Thoracic aorta (tissue), 2 donors: ENCODE results near the gene KCNAB1. TPM values are rescaled to one million over a fixed set of nuclear protein-coding genes. Genes with fewer than 3 reads are reported as not detected.

Source experiments
- ATAC-seq: fragments of 150-250 bp; one replicate; pipeline ENCODE4 v1.8.0; 2017; ENCODE audit warnings: low read depth; ENCODE audit not compliant: insufficient number of reproducible peaks, low FRiP score
- DNase-seq: peaks from one replicate; pipeline ENCODE4 v3.0.0-alpha.2; 2020; ENCODE audit warnings: low spot score
- H3K27ac ChIP-seq, 2 donors: fragments of 200-600 bp; sonication (generic); 1 replicate in 1 of 2; 2 replicates in 1 of 2; pipeline ENCODE4 v1.5.1; 2016; ENCODE audit warnings: mild to moderate bottlenecking in 2 of 2, moderate library complexity in 2 of 2
- H3K27me3 ChIP-seq: fragments of 200-600 bp; sonication (generic); replicated peaks from 2 replicates; pipeline ENCODE4 v1.6.0; 2016; ENCODE audit warnings: mild to moderate bottlenecking; ENCODE audit not compliant: insufficient read depth
- H3K36me3 ChIP-seq: fragments of 200-600 bp; sonication (generic); one replicate; pipeline ENCODE4 v1.5.1; 2016
- H3K4me1 ChIP-seq, 2 donors: fragments of 200-600 bp; sonication (generic); 1 replicate in 1 of 2; 2 replicates in 1 of 2; pipeline versions ENCODE4 v1.5.1 to v1.6.0; 2016; ENCODE audit warnings: low read depth in 2 of 2, mild to moderate bottlenecking in 1 of 2; ENCODE audit not compliant: control insufficient read depth in 1 of 2
- H3K4me3 ChIP-seq: fragments of 200-600 bp; sonication (generic); 2 replicates; pipeline ENCODE4 v1.5.1; 2016; ENCODE audit warnings: mild to moderate bottlenecking
- H3K9me3 ChIP-seq: fragments of 200-600 bp; sonication (generic); 2 replicates; pipeline ENCODE4 v1.5.1; 2016
- total RNA-seq, 2 donors: library from RNA; depleted of rRNA; stranded (reverse); fragments of >200 nt; gene quantifications; one replicate each; pipeline versions ENCODE4 v1.1.0 to v1.2.3, GENCODE V29; 2016
- TF ChIP-seq, protein P1 (sequence below): fragments of 200-600 bp; sonication (generic); IDR thresholded peaks from one replicate; pipeline ENCODE4 v1.5.1; 2019; ENCODE audit warnings: antibody characterized with exemption

KCNAB1 gene
- total RNA-seq, 2 donors from 2014 or later: 12.2 to 14.2 TPM

DNA sequence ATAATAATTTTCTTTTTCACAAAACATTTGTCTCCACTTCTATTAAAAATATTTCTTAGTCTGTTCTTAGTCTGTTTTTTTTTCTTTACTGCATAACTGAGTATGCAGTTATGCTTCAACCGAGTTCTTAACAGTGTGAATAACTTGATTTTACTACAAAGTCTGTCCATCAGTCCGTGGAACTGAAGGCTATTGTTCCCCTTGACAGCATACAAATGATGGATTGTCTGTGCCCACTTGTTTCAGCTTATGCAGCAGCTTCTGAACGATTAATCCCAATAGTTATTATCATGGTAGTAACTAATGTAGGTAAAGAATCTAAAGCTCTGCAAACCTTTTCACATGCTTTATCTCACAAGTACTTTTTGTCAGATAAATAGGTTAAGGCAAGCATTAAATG, 283.8 kb downstream of the KCNAB1 start:
- H3K4me1 ChIP-seq: peaks cover 0 to 17% of the 10 kb centered on the region in 2 donors
- no peak overlapping the region for H3K27ac ChIP-seq
- no peaks in the 10 kb centered on the region for H3K36me3 ChIP-seq
- ATAC-seq: no peak
- no peaks in the 10 kb centered on the region for H3K9me3 ChIP-seq
- no peak overlapping the region for H3K4me3 ChIP-seq
- no peak for DNase-seq
- TF ChIP-seq, protein P1, sequence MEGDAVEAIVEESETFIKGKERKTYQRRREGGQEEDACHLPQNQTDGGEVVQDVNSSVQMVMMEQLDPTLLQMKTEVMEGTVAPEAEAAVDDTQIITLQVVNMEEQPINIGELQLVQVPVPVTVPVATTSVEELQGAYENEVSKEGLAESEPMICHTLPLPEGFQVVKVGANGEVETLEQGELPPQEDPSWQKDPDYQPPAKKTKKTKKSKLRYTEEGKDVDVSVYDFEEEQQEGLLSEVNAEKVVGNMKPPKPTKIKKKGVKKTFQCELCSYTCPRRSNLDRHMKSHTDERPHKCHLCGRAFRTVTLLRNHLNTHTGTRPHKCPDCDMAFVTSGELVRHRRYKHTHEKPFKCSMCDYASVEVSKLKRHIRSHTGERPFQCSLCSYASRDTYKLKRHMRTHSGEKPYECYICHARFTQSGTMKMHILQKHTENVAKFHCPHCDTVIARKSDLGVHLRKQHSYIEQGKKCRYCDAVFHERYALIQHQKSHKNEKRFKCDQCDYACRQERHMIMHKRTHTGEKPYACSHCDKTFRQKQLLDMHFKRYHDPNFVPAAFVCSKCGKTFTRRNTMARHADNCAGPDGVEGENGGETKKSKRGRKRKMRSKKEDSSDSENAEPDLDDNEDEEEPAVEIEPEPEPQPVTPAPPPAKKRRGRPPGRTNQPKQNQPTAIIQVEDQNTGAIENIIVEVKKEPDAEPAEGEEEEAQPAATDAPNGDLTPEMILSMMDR: no peak
- H3K27me3 ChIP-seq: no peaks in the 10 kb centered on the region

DNA sequence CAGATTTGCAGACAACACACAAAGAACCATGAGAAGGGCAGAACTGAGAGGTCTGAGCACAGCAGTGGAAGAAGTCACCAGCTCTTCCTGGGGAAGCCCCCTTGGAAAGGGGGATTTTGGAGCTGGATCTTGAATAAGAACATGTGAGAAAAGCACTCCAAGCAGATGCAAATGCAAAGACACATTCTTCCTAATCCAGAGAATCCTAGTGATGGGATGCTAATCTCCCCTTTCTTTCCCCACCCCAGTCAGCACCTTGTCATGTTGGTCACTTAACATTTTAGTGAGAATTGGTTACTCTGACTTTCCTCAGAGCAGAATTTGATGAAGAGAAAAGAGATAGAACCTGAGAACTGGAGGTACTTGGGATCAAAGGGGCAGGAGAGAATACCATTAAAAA, 286.0 kb downstream of the KCNAB1 start:
- no peaks in the 10 kb centered on the region for H3K27me3 ChIP-seq
- H3K4me1 ChIP-seq: peaks cover 0 to 11% of the 10 kb centered on the region in 2 donors
- no peaks in the 10 kb centered on the region for H3K9me3 ChIP-seq
- no peaks in the 10 kb centered on the region for H3K36me3 ChIP-seq
- no peak overlapping the region for H3K4me3 ChIP-seq
- DNase-seq (no peak), ATAC-seq (no peak)
- TF ChIP-seq, protein P1: no peak
- H3K27ac ChIP-seq: no peak overlapping the region

DNA sequence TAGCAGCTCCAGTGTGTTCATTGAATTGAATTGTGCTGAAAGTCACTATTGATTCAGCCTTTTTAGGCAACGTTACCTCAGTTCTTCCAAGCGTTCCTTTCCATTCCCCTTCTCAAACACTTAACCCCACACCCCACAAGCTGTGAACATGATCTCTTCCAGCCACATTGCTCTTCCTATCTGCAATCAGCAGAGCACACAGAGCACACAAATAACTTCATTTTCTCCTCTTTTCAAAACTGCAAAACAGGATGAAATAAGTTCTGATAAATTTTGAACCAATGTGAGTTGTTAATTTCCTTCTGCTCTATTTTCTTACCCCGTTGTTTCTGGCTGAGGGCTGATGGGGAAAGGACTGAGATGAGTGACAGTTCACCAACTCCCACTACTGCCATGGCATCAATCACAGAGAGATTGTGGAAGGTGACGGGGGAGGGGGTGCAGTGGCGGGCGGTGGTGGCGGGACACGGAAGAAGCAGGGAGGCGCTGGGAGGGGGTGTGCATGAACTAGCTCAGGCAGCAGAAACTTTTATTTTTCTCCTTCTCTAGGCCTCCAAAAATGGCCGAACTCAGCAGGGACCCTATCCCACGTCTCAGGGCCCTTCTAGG, 287.3 kb downstream of the KCNAB1 start:
- Histone ChIP-seq H3K4me1 (no peaks in the 10 kb centered on the region), H3K9me3 (no peaks in the 10 kb centered on the region), H3K27ac (no peak overlapping the region), H3K27me3 (no peaks in the 10 kb centered on the region), H3K36me3 (no peaks in the 10 kb centered on the region), H3K4me3 (no peak overlapping the region)
- ATAC-seq (no peak), DNase-seq (no peak)
- TF ChIP-seq, protein P1: no peak

DNA sequence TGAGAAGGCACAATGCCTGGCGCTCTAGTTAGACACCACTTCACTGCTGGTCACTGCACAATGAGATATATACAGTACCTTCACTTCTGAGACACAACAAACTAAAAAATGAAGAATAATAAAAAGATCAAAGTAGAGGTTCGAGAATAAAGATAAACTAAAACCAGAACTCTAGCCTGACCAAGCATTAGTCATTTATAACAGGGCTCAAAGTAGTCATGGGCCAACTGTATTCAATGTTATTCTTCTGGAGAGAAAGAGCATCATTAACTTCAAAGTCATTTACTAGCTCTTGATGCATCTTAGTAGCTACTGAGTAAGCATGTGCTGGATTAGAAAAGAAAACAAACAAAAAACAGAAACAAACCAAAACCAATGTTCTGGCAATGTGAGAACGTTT, 289.3 kb downstream of the KCNAB1 start:
- H3K9me3 ChIP-seq: no peaks in the 10 kb centered on the region
- H3K4me1 ChIP-seq: no peaks in the 10 kb centered on the region
- H3K27ac ChIP-seq: no peak overlapping the region
- TF ChIP-seq, protein P1: no peak
- no peak overlapping the region for H3K4me3 ChIP-seq
- DNase-seq: no peak
- H3K36me3 ChIP-seq: no peaks in the 10 kb centered on the region
- no peak for ATAC-seq
- no peaks in the 10 kb centered on the region for H3K27me3 ChIP-seq

DNA sequence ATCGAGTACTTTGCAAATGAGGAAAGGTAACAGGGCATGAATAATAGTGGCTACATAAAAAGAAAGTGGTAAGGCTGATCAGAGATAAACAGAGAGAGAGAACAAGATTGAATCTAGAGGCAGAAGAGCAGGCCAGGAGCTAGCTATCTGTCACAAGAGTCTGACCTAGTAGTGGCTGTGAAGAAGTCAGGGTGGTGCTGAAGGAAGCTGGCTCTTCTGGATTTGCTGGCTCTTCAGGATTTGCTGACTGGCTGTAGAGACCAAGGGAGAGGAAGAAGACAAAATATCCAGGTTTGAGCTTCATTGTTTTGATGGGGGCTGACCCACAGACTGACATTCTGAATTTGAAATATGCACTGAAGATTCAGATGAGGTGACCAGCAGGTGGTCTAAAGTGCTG, 292.2 kb downstream of the KCNAB1 start:
- DNase-seq (no peak), ATAC-seq (no peak)
- H3K27me3 ChIP-seq: no peaks in the 10 kb centered on the region
- peaks cover 0 to 5% of the 10 kb centered on the region in 2 donors for H3K4me1 ChIP-seq
- TF ChIP-seq, protein P1: no peak
- H3K4me3 ChIP-seq: no peak overlapping the region
- H3K9me3 ChIP-seq: no peaks in the 10 kb centered on the region
- H3K36me3 ChIP-seq: no peaks in the 10 kb centered on the region
- no peak overlapping the region for H3K27ac ChIP-seq
